NCI-H2227 (cell line): ENCODE measurements around the gene ZNF19.
"Not testable (repeated sequence)": the region's sequence is repeated elsewhere in the genome, so short reads cannot be mapped to it uniquely, and the experiment has no call there.

Experiments used
- DNase-seq: peaks from one replicate; lab custom pipeline; 2025; ENCODE audit not compliant: unreplicated experiment; lab: John Stamatoyannopoulos, UW

Gene ZNF19

DNA sequence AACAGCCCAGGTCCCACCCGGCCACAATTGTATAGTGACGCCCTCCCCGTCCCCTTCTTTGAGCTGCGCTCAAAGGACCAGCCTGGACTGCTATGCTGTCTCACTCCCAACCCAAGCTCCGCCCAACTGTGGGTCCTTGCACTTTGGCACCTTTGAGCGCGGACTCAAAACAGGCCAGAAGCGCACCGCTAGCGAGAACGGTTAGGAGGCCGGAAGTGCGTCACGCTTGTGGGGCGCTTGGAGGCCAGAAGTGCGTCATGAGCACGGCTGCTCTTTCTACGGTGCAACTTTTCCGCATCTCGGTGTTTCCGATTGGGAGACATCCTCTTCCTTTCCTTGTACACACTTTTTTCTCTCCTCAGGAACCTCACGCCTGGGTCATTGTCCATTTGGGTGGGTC, at the start of gene ZNF19:
ZNF19 (minus strand) TSS at position 203 of the 400 bp plus-strand sequence. CDS start 7,210 bp downstream, outside the sequence.
- DNase-seq = no peak

DNA sequence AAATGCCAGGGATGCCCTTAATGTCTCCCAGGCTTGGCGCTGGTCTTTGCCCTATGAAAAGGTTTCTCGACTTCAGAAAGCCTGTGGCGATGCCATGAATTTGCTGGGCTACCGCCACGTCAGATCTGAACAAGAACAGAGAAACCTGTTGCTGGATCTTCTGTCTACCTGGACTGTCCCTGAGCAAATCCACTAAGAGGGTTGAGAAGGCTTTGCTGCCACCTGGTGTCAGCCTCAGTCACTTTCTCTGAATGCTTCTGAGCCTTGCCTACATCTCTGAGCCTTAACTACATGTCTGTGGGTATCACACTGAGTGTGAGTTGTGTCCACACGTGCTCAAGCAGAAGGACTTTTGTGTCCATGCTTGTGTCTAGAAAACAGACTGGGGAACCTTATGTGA, 48.5 kb upstream of the ZNF19 start:
- peak; percentile 45 for DNase-seq

DNA sequence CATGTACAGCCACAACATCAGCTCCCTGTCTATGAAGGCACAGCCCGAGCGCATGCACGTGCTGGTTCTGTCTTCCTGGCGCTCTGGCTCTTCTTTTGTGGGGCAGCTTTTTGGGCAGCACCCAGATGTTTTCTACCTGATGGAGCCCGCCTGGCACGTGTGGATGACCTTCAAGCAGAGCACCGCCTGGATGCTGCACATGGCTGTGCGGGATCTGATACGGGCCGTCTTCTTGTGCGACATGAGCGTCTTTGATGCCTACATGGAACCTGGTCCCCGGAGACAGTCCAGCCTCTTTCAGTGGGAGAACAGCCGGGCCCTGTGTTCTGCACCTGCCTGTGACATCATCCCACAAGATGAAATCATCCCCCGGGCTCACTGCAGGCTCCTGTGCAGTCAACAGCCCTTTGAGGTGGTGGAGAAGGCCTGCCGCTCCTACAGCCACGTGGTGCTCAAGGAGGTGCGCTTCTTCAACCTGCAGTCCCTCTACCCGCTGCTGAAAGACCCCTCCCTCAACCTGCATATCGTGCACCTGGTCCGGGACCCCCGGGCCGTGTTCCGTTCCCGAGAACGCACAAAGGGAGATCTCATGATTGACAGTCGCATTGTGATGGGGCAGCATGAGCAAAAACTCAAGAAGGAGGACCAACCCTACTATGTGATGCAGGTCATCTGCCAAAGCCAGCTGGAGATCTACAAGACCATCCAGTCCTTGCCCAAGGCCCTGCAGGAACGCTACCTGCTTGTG, 47.8 kb upstream of the ZNF19 start:
- no peak for DNase-seq

DNA sequence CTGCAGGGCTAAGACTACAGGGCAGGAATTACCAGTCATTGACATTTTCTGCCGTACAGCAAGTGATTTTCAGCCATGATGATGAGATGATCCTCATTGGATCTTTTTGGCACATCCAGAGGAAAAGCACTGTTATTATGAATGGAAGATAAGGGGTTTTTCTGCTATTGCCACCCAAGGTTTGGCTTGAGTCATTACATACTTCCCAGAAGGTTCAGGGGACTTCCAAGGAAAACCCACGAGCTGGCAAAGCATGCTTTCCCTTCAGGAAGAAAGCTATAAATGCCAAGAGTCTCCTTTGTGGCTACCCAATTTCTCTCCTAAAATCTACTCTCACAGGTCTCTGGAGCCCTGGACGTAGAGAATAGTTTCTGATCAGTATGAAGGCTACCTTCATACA, 43.2 kb upstream of the ZNF19 start:
- no peak for DNase-seq

DNA sequence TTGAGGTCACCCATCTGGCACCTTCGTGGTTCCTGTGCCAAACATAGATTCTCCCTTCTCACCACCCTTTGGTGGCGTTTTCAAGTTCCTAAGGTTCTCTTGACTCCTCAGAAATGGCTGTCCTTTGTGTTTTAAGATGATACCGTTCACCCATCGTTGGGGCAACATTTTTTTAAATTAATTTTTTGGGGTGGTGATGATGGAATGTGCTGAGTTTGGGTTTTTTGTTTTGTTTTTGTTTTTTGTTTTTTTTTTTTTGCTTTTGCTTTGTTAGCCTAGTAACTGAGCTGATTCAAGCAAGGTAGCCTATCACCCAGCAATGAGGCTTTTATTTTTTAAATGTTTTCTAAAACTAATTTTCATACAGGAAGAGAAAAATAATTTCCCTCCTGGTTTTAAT, 39.7 kb upstream of the ZNF19 start:
- no peak for DNase-seq

DNA sequence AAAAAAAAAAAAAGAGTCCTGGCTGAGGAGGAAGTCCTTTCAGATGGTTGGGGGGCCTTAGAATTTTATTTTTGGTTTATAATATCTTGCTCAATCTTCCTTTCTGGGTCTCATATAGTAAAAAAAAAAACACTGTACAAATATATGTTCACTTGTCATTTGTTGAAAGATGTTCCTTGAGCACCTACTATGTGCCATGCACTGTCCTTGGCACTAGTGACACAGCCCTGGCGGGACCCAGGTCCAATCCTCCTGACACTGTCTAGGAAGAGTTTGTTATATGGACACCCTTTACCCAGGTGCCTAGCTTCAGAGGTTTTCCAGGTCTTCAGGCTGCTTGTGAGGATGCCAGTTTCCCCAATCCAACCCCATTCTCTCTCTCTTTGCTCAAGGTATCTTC, 39.1 kb upstream of the ZNF19 start:
- DNase-seq = no peak

DNA sequence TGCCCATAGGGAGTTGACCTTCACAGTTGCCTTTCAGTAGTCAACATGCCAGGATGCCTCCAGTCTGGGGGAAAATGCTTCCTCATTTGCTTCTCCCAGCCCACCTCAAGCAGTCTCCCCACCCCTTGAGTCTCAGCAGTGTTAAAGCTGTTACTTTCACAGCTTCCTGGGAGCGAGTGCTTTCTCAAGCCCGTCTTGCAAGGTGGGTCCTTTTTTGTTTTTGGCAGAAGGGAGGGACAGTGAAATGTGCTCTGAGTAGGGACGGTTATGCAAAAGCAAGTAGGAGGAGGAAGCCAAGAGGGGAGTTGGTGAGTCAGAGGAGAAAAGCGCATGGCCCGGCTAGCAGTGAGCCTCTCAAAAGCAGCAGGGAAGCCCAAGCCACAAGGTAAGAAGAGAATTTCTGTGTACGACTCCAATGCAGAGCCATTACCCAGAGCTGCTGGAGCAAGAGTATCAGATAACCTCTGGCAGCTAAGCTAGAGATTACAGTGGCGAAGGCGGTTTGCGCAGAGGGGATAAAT, 37.0 kb upstream of the ZNF19 start, which contains the start of gene CHST4:
CHST4 (plus strand) TSS at position 316 of the 521 bp plus-strand sequence. CDS start 10,252 bp downstream, outside the sequence.
- DNase-seq = peak; percentile 35

DNA sequence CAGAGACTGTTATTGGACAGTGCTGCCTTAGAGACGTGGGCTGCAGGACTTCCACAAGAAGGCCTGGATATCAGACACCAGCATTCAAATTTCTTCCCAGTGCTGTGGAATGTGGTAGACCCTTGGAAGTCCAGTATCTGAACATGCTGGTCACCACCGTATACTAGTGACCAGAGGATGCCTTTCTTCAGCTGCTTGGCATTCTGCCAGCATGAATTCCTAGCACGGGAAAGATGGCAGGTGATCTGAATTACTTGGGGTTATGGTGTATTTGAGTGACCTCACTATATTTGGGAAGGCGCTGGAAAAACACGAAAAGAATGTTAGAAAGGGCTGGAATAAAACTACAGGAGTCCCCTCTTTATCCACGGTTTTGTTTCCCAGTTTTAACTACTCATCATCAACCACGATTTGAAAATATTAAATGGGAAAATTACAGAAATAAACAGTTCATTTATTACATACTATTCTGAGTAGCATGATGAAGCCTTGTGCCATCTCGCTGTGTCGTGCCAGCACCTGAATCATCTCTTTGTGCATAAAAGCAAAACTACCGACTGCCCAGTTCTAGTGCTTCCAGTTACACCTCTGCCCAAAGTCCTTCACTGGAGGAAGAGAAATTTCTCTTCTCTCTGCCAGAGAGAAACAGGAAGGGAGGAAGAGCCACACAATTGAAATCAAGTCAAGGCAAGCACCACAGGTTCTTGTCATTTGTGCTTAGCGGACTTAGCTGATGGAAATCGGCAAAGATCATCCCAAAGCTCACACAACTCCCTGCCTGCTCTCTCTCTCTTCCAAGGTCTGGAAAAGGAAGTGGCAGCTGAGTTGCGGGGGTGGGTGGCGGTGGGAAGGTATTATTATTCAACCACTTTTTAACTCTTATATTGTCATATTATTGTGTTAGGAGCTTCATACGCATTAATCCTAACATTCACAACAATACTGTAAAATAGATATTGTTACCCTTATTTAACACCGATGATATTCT, 35.7 kb upstream of the ZNF19 start:
- DNase-seq = no peak

DNA sequence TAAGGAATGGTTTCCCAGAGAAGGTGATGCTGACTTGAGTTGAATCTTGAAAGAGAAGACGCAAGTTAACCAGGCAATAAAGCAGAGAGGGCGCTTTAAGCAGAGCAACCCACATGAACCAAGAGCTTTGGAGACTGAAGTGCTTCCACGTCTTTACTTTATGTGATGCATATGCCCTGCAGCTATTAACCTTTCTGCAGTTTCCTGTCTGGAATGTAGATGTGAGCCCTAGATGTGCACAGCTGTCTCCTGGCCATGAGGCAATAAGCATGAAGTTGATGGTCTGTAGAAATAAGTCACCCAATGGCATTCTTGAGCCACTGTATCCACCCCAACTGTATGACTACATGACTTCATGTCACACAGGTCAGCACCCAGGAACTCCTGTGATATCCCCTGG, 31.4 kb upstream of the ZNF19 start:
- no peak for DNase-seq

DNA sequence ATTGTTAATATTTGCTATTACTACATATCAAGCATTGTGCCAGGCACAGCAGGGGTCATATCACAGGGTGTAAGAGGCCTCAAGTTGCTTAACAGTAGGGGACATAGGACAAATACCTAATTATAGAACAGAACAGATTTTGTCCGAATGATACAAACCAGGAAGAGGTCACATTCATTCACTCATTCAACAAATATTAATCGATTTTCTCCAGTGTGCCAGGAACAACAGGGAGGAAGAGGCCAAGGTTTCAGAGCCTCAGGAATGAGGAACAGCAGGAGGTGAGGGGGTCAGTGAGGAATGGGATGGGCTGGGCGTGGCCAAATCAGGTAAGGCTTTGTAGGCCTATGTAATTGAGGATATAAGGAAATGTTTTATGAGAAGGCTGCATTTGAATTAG, 25.9 kb upstream of the ZNF19 start:
- DNase-seq = no peak

DNA sequence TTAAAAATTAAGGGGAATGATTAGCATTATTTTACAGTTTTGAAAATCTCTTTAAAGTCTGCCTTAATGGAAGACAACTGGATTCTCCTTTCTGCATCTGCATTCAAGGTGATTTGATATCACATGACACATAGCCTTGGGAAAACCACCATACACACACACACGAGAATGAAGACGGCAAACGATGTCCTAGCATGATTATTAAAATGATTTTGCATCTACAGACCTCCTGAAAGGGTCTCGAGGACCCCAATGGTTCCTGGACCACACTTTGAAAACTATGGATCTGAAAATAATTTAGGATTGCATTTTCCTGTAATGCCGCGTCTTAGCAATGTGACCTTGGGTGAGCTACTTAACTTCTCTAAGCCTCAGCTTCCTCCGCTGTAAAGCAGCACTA, 25.4 kb upstream of the ZNF19 start:
- DNase-seq = no peak

DNA sequence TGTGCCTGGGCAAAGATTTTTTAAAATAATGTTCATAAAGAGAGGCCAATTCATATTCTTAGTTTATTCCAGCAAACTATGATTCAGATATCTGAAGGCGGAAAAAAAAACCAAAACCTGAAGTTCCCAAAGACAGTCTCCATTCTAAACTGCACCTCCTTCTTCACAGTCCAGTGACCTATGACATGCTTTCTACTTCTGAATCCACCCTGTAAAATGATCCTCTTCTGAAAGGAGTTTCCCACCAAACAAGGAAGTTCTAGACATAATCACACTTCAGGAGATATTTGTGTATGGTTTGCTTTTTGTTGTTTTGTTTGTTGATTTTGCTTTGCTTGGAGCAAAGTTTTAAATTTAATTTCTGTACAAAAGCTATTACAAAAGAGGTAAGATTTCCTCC, 24.2 kb upstream of the ZNF19 start:
- no peak for DNase-seq

DNA sequence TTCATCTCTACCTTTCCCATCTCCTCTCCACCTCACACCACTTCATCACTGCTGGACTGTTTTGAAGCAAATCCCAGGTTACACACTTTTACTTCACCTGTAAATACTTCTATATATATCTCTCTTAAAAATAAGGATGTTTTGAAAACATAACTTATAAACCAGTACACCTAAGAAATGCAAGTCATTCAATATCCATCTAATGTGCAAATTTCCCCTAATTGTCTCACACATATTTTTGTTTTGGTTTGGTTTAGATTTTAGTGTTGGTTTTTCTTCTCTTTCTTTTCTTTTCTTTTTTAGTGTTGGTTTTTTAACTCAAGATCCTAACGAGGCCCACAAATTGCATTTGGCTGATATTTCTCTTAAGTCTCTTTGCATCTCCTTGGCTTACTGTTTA, 17.9 kb upstream of the ZNF19 start:
- no peak for DNase-seq

DNA sequence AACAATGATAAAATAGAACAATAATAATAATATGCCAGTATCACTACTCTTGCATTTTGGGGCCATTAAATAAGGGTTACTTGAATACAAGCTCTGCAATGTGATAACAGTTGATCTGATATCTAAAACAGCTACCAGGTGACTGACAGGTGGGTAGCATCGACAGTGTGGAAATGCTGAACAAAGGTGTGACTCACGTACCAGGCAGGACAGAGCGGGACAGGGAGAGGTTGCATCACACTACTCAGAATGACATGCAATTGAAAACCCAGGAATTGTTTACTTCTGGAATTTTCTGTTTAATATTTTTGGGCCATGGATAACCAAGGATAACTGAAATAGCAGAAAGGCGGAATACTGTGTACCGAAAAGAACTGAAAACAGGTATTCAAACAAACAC, 15.8 kb upstream of the ZNF19 start:
- no peak for DNase-seq

DNA sequence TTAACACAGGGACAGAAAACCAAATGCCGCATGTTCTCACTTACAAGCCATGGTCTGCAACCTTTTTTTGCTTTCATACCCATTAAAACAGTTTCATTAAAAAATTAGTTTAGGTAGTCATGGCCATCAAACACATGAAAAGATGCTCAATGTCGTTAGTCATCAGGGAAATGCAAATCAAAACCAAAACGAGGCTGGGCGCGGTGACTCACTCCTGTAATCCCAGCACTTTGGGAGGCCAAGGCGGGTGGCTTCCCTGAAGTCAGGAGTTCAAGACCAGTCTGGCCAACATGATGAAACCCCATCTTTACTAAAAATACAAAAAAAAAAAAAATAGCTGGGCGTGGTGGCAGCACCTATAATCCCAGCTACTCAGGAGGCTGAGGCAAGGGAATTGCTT, 14.9 kb upstream of the ZNF19 start:
- not testable (repeated sequence) for DNase-seq

DNA sequence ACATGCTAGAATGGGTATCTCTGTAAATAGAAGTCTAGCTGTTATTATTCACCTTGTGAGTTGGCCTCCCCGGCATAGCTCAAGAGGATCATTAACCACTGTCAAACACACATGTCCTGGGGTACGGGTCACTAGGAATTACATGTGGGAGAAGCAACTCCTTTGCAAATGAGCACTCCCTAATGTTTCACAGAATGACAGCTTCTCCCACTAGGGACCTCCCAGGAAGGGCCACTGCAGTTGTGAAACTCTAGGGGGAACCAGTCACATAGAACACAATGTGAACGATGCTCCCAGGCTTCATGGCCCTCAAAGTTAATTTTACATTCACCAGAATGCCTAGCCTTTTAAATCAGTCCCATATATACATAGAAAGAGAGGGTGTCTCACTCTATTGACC, 12.4 kb upstream of the ZNF19 start:
- no peak for DNase-seq

DNA sequence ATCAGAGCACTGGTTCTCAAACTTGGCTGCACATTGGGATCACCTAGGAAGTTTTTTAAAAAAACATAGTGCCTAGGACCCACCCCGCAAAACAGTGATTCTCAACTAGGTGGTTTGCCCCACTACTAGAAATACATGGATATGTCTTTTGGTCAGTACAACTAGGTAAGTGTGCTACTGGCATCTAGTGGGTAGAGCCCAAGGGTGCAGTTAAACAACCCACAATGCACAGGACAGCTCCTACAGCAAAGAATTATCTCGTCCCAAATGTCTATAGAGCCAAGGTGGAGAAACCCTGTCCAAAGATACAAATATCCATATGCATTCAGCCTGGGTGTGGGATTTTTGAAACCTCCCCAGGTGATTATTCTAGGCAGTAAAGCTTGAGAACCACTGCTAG, 11.8 kb upstream of the ZNF19 start:
- no peak for DNase-seq

DNA sequence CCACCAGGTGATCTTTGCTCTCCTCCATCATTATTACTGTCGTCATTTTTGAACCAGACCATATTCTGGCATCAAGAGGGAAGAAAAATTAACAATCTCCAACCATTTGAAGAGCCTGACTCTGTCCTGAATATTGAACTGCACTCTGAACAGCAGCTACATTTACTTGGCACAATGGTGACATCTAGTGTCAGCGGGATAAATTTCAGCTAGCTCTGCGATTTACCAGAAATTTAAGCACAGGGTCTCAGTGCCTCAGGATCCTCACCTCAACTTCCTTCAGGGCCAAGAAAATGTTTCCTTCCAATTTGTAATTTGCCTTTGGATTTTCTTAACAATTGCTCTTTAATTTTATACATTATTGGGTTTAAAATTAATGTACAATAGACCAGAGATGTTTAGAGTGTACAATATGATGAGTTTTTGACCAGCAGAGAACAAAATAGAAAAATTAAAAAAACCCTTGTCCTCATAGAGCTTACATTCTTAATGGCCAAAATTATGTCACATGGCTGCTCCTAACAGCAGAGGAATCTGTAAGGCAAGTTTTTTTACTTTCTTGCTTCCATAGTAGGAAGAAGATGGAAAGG, 10.7 kb upstream of the ZNF19 start:
- DNase-seq = peak; percentile 59

DNA sequence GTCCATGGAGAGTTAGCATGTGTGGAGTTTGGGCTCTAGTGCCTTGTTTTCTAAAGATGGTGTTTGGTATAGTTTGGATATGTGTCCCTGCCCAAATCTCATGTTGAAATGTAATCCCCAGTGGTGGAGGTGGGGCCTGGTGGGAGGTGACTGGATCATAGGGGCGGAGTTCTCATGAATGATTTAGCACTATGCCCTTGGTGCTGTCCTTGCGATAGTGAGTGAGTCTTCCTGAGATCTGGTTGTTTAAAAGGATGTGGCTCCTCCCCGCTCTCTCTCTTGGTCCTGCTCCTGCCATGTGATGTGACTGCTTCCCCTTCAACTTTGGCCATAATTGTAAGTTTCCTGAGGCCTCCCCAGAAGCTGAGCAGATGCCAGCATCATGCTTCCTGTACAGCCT, 8.9 kb upstream of the ZNF19 start:
- DNase-seq = no peak

DNA sequence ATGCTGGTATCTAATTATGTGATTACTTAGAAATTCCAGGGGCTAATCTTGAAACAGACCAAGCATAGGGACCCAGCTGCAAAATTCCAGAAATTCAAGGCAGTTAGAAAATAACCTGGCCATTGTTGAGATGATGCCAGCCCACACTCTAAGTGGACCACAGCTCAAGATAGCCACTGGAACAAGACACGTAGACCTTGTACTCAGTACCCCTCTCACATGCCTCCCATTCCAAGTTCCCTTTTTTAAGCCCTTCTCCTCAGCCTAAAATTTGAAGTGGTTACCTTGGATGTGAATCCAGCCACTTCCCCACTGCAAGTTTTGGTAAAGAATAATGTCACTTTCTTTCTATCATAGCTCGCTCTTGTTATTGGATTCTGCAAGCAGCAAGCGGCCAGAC, 4.1 kb upstream of the ZNF19 start:
- no peak for DNase-seq

DNA sequence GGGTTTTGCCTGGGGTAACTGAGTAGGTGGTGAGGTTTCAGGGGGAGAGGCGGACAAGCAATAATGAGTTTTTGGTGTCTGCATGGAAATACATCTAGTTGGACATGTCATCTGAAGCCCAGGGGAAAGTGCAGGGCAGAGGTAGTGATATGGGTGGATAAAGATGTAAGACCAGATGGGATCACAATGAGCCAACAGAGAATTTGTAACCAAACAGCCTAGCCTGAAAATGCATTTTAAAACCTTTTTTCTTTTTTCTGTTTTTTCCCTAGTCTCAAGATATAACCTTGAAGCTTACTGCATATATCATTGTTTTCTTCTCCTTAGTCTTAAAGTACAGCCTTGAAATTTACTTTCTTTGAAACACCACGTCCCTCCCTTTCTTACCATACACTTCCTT, 3.7 kb upstream of the ZNF19 start:
- no peak for DNase-seq
